Measurements from ENCODE around the gene DOCK1.

GRCh38 chr10:127384532-127384931 lies 479.3 kb downstream of the DOCK1 start:
- TF ChIP-seq POLR2A (IDR thresholded peaks at IDR 0.05), result no peak
- TF ChIP-seq, protein P1, sequence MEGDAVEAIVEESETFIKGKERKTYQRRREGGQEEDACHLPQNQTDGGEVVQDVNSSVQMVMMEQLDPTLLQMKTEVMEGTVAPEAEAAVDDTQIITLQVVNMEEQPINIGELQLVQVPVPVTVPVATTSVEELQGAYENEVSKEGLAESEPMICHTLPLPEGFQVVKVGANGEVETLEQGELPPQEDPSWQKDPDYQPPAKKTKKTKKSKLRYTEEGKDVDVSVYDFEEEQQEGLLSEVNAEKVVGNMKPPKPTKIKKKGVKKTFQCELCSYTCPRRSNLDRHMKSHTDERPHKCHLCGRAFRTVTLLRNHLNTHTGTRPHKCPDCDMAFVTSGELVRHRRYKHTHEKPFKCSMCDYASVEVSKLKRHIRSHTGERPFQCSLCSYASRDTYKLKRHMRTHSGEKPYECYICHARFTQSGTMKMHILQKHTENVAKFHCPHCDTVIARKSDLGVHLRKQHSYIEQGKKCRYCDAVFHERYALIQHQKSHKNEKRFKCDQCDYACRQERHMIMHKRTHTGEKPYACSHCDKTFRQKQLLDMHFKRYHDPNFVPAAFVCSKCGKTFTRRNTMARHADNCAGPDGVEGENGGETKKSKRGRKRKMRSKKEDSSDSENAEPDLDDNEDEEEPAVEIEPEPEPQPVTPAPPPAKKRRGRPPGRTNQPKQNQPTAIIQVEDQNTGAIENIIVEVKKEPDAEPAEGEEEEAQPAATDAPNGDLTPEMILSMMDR (IDR thresholded peaks at IDR 0.05), result no peak
